Motor neuron (in vitro differentiated cells): ENCODE measurements around the gene SPOUT1. TPM values are rescaled to one million over a fixed set of nuclear protein-coding genes. Genes with fewer than 3 reads are reported as not detected.

Source experiments
- ATAC-seq, 8 experiments: fragments of 200-7000 bp; cut with Tn5 transposase; replicated peaks in 6 of 8; 2 replicates each; pipeline ENCODE4 v1.8.0; 2021; ENCODE audit warnings: mild to moderate bottlenecking in 8 of 8, moderate library complexity in 8 of 8
- H3K27ac ChIP-seq, 2 donors: fragments of 250-450 bp; sonication (Bioruptor Pico); 2 replicates each; pipeline ENCODE4 v1.9.0; 2021; ENCODE audit warnings: antibody characterized with exemption in 2 of 2, mild to moderate bottlenecking in 2 of 2, moderate library complexity in 1 of 2
- H3K4me1 ChIP-seq, 2 donors: fragments of 250-450 bp; sonication (Bioruptor Pico); replicated peaks in 1 of 2; 2 replicates each; pipeline ENCODE4 v1.6.1; 2021; ENCODE audit warnings: antibody characterized with exemption in 2 of 2, mild to moderate bottlenecking in 2 of 2, moderate library complexity in 1 of 2
- H3K4me3 ChIP-seq, 5 donors: fragments of 250-450 bp; sonication (Bioruptor Pico); 2 replicates each; pipeline ENCODE4 v1.9.0; 2021; ENCODE audit warnings: antibody characterized with exemption in 5 of 5, mild to moderate bottlenecking in 5 of 5, moderate library complexity in 4 of 5
- WGBS, 10 experiments: fragments of 450-650 bp; shearing (Covaris generic); methylation state at CpG; one replicate each; pipeline ENCODE4 v1.0.0; 2022; 5-methylcytosine and 5-hydroxymethylcytosine counted together
- in situ Hi-C, 9 experiments: fragments of 400-800 bp; cut with MboI; loops; one replicate each; pipeline ENCODE4 v1.15.0; 2021; ENCODE audit warnings: low sequenced_read_pairs in 9 of 9, low pct_unique_long_range_greater_than_20kb in 2 of 9; ENCODE audit not compliant: unreplicated experiment in 9 of 9
- total RNA-seq, 8 experiments: library from RNA; unstranded; fragments of 300-600 nt; gene quantifications; 2 replicates each; pipeline versions ENCODE4 v1.2.3 to v1.2.4, GENCODE V29; 2022

SPOUT1 gene
- total RNA-seq, 8 experiments from 2014 or later: 12.3 to 44.3 (median 21.6) TPM

DNA sequence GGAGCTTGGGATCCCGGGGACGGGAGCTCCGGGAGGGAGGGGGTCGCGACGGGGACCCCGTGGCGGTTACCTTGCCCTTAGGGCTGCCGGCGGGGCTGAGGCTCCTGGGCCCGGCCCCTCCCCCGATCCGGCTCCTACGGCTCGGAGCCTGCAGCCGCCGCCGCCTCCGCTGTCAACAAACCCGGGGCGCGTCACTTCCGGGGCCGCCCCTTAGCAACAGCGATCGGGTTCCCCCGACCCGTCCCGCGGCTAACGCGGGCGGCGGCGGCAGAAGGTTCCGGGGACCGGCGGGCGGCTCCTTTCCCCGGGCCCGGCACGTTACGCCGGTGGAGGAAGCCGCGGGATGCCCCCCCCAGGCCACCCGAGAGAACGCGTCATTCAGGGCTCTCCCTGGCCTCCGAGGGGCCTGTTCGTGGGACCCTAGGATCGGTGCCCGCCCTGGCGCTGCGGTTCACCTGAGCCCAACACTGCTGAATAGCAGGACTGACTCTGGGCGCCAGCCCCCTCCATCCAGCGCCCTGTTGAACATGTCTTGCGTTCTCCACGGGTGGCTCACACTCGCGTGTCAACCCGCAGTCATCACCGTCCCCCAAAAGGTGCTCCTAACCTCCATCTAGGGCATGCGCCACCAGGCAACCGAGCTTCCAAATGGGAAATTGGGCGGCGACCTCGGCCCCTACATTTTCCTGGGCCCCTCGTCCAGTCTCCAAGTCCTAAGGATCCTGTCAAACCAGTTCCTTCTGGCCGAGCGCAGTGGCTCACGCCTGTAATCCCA is 57.7 kb downstream of the SPOUT1 start, which contains the start of gene ZER1:
TSS of gene ZER1 (minus strand) at position 183 of the 775 bp plus-strand sequence. CDS start 16,362 bp downstream, outside the sequence.
- ATAC-seq: peak; percentile 94 to 97 (median 96)
- peak within 1 kb of the TSS; percentile 85 to 86 for H3K27ac ChIP-seq
- peaks cover 8 to 12% of the 10 kb centered on the region in 2 donors for H3K4me1 ChIP-seq
- in situ Hi-C loops: no loop called here
- peak within 1 kb of the TSS; percentile 60 to 92 (median 77) for H3K4me3 ChIP-seq
- WGBS, 10 experiments: 0 to 22% (median 11%) methylated on average over 3 to 15 of the region's 72 CpGs; no CpG with 5 or more reads in 4 of the 10 experiments

DNA sequence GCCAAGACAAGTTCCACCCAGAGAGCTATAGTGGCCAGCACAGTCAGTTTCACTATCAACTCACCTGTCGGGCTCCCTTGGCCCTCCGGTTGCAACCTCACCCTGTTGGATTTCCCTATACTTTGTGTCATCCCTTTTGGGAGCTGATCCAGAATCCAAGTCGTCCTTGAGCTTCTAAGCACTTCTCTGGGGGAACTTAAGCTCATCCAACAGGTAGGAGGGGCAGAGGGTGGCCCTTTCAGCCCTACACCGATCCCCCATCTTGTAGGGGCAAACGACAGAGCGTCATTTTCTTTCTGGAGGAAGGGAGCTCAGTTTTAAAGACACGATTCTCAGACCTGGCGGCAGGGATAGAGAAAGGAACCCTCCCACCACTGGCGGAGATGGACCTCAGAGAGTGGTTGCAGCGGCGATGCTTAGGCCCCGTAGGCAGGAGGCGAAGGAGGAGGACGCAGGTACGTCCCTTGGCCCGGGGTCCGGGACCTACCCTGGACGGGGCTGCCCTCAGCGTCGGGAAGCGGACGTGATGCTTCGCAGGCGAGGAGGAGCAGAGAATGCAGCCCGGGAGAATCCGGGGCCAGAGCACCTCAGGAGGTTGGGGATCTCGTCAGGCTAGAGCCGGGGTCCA is 58.4 kb downstream of the SPOUT1 start:
- peak in 4 of 8 experiments; percentile 40 to 65 (median 54) for ATAC-seq
- WGBS, 10 experiments: 0 to 20% (median 3%) methylated on average over 1 to 7 of the region's 28 CpGs; no CpG with 5 or more reads in 2 of the 10 experiments
- peak overlapping the region; percentile 60 to 92 (median 77) for H3K4me3 ChIP-seq
- peak overlapping the region; percentile 85 to 86 for H3K27ac ChIP-seq
- in situ Hi-C loops: no loop called here
- H3K4me1 ChIP-seq: peaks cover 8 to 12% of the 10 kb centered on the region in 2 donors

DNA sequence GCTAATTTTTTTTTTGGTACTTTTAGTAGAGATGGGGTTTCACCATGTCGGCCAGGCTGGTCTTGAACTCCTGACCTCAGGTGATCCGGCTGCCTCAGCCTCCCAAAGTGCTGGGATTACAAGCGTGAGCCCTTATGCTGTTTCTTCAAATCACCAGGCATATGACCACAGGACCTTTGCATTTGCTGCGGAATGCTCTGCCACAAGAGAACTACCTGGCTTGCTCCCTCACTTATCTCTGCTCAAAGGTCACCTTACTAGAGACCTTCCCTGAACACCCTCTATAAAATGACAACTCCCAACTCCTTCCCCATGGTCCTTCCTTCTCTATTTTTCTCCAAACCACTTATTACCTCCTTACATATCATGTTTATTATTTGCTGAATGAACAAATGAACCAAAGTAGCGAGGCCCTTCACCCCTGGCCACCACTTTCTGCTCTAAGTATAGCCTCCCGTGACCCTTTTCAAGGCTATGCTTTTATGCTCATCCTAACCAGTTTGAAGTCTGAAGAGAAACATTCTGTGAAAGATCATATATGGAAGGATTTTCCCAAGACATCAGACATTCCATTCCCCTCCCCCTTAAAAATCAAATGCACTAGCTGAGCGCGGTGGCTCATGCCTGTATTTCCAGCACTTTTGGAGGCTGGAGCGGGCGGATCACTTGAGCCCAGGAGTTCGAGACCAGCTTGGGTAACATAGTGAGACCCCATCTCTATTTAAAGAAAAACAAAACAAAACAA is 59.1 kb downstream of the SPOUT1 start:
- Histone ChIP-seq H3K4me1 (peaks cover 8 to 12% of the 10 kb centered on the region in 2 donors), H3K27ac (no peak overlapping the region), H3K4me3 (peak overlapping the region; percentile 60 to 92 (median 77))
- in situ Hi-C loops: no loop called here
- no peak for ATAC-seq
- 54 to 94% (median 74%) methylated on average over 2 to 10 of the region's 11 CpGs; no CpG with 5 or more reads in 1 of the 10 experiments for WGBS, 10 experiments

Other genes starting within 250 kb of the SPOUT1 start
- gene DYNC2I2, start 172.9 kb downstream of the SPOUT1 start, total RNA-seq: 10 to 100 TPM; 21.1 to 62.7 (median 28.3) TPM
- gene SET, start 140.6 kb downstream of the SPOUT1 start, total RNA-seq: 100 to 1,000 TPM; 328 to 639 (median 393) TPM
- gene PKN3, start 127.3 kb downstream of the SPOUT1 start, total RNA-seq: 1 to 10 TPM in 3 of 8 experiments, under 1 TPM in 5; 0.07 to 7.3 (median 0.68) TPM
- gene ZDHHC12, start 105.7 kb downstream of the SPOUT1 start, total RNA-seq: 10 to 100 TPM in 5 of 8 experiments, 1 to 10 TPM in 3; 3.7 to 31.4 (median 11.7) TPM
- gene ZER1, start 57.9 kb downstream of the SPOUT1 start, total RNA-seq: 10 to 100 TPM; 17.8 to 35.1 (median 24.5) TPM
- 10 to 100 TPM in 5 of 8 experiments, 1 to 10 TPM in 3; 8.7 to 18.9 (median 13.1) TPM for gene TBC1D13, start 42.5 kb downstream of the SPOUT1 start, total RNA-seq
- 10 to 100 TPM in 7 of 8 experiments, 1 to 10 TPM in 1; 8.5 to 20.1 (median 16.7) TPM for gene ENDOG, start 11.3 kb downstream of the SPOUT1 start, total RNA-seq
- gene KYAT1, start 52.2 kb upstream of the SPOUT1 start, total RNA-seq: 10 to 100 TPM in 5 of 8 experiments, 1 to 10 TPM in 3; 4.0 to 15.9 (median 10.8) TPM
- 10 to 100 TPM; 13.7 to 26.8 (median 22.6) TPM for gene LRRC8A, start 52.3 kb upstream of the SPOUT1 start, total RNA-seq
- 10 to 100 TPM in 2 of 8 experiments, 1 to 10 TPM in 2, under 1 TPM in 4; 0.16 to 16.4 (median 0.97) TPM for gene PHYHD1, start 91.2 kb upstream of the SPOUT1 start, total RNA-seq
- 10 to 100 TPM in 5 of 8 experiments, 1 to 10 TPM in 3; 7.5 to 27.9 (median 16.3) TPM for gene DOLK, start 117.8 kb upstream of the SPOUT1 start, total RNA-seq
- 10 to 100 TPM; 16.3 to 69.4 (median 21.6) TPM for gene NUP188, start 117.9 kb upstream of the SPOUT1 start, total RNA-seq
- gene SH3GLB2, start 198.5 kb upstream of the SPOUT1 start, total RNA-seq: 10 to 100 TPM; 27.8 to 95.9 (median 44.5) TPM
- 10 to 100 TPM; 12.0 to 44.2 (median 15.9) TPM for gene MIGA2, start 206.8 kb upstream of the SPOUT1 start, total RNA-seq